Ovary (tissue), 3 donors: ENCODE data around the gene CCL20.

ENCODE experiments used
- EP300 ChIP-seq: sonication (generic); formaldehyde crosslinking; IDR thresholded peaks from one replicate; pipeline ENCODE4 v1.6.1; 2017; ENCODE audit warnings: antibody characterized with exemption
- TF ChIP-seq, protein P1 (sequence below), 3 donors: fragments of 450-650 bp in 2 of 3; fragments of 200-600 bp in 1 of 3; IDR thresholded peaks; one replicate each; pipeline versions ENCODE4 v1.5.1 to v1.8.0; 2016 to 2022; ENCODE audit warnings: antibody characterized with exemption in 3 of 3, mild to moderate bottlenecking in 1 of 3
- donor health status: DM: no; HTN: no; CAD: no.

DNA sequence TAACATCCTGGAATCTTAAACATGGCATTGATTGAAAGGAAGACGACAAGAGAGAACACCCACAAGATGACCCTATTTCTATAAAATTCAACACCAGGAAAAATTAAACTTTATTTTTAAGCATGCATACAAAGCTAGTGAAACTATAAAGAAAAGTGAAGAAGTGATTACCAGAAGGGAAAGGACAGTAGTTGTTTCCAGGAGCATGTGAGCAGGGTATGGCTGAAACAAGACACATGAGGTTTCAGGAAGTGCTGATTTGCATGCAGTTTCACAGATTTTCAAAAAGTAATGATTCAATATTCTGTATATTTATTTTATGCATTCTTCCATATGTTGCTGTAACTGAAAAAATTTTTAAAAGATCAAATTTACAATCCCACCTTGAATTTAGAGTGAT lies 33.2 kb downstream of the CCL20 start:
- no peak for TF ChIP-seq EP300
- TF ChIP-seq, protein P1, sequence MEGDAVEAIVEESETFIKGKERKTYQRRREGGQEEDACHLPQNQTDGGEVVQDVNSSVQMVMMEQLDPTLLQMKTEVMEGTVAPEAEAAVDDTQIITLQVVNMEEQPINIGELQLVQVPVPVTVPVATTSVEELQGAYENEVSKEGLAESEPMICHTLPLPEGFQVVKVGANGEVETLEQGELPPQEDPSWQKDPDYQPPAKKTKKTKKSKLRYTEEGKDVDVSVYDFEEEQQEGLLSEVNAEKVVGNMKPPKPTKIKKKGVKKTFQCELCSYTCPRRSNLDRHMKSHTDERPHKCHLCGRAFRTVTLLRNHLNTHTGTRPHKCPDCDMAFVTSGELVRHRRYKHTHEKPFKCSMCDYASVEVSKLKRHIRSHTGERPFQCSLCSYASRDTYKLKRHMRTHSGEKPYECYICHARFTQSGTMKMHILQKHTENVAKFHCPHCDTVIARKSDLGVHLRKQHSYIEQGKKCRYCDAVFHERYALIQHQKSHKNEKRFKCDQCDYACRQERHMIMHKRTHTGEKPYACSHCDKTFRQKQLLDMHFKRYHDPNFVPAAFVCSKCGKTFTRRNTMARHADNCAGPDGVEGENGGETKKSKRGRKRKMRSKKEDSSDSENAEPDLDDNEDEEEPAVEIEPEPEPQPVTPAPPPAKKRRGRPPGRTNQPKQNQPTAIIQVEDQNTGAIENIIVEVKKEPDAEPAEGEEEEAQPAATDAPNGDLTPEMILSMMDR (IDR thresholded peaks at IDR 0.05), result no peak
